Epithelial cell of proximal tubule (primary cell): ENCODE measurements around the gene TMEM94. TPM values are rescaled to one million over a fixed set of nuclear protein-coding genes. Genes with fewer than 3 reads are reported as not detected.
A peak's percentile ranks its signal among the peaks of the same experiment; 100 is the strongest.

Experiments used
- DNase-seq: peaks from one replicate; pipeline ENCODE4 v3.0.0-alpha.2; 2011; ENCODE audit warnings: low read depth
- H3K4me3 ChIP-seq: 2 replicates; pipeline ENCODE4 v1.5.1; 2011; ENCODE audit warnings: low read depth, mild to moderate bottlenecking, low read length
- total RNA-seq: library from RNA; depleted of rRNA; stranded (reverse); fragments of >200 nt; gene quantifications from 2 replicates; pipeline ENCODE4 v1.2.3, GENCODE V29; 2015
- TF ChIP-seq, protein P1 (sequence below): conservative IDR thresholded peaks from 2 replicates; pipeline ENCODE4 v1.5.1; 2012; ENCODE audit warnings: low read depth, mild to moderate bottlenecking, low read length

The TMEM94 gene
- total RNA-seq, 1 donor from 2014 or later: 65.3 TPM

GRCh38 chr17:75514299-75514918 is 58.0 kb downstream of the TMEM94 start:
- peak overlapping the region; percentile 89 for H3K4me3 ChIP-seq
- DNase-seq: no peak
- TF ChIP-seq, protein P1, sequence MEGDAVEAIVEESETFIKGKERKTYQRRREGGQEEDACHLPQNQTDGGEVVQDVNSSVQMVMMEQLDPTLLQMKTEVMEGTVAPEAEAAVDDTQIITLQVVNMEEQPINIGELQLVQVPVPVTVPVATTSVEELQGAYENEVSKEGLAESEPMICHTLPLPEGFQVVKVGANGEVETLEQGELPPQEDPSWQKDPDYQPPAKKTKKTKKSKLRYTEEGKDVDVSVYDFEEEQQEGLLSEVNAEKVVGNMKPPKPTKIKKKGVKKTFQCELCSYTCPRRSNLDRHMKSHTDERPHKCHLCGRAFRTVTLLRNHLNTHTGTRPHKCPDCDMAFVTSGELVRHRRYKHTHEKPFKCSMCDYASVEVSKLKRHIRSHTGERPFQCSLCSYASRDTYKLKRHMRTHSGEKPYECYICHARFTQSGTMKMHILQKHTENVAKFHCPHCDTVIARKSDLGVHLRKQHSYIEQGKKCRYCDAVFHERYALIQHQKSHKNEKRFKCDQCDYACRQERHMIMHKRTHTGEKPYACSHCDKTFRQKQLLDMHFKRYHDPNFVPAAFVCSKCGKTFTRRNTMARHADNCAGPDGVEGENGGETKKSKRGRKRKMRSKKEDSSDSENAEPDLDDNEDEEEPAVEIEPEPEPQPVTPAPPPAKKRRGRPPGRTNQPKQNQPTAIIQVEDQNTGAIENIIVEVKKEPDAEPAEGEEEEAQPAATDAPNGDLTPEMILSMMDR: no peak

DNA sequence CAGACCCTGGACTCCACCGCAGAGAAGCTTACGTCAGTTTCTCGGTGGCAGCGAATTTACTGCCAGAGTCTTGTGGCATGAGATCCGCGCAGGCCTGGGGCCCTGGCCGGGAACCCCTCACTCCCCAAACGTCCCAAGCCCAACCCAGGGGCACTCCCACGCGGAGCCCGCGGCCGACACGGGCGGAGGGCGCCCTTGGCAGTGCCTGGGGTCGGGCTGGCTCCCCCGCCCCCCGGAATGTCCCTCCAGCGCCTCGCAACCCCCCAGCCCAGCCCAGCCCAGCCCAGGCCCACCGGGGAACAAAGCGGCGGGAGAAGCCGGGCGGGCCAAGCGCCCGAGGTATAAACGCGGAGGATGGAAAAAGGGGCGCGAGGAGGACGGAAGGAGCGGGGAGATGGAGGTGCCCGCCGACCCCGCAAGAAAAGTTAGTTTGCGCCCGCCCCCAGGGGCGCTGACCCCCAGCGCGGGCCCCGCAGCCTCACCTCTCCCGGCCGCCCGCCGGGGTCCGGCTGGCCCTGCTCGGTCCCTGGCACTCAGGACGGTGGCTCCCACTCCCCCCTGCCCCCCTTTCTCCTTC is 58.6 kb downstream of the TMEM94 start:
- TF ChIP-seq, protein P1: no peak
- no peak for DNase-seq
- H3K4me3 ChIP-seq: peak overlapping the region; percentile 89

- DNase-seq: peak; percentile 18
- H3K4me3 ChIP-seq: peak within 1 kb of the TSS; percentile 89
- TF ChIP-seq, protein P1: peak; percentile 89
Observed at GRCh38 chr17:75515496-75516254, 59.2 kb downstream of the TMEM94 start, which contains the start of gene CASKIN2. Gene CASKIN2, minus strand, starts transcription at chr17:75515537. Its CDS starts 1,733 bp downstream, at chr17:75513804.

DNA sequence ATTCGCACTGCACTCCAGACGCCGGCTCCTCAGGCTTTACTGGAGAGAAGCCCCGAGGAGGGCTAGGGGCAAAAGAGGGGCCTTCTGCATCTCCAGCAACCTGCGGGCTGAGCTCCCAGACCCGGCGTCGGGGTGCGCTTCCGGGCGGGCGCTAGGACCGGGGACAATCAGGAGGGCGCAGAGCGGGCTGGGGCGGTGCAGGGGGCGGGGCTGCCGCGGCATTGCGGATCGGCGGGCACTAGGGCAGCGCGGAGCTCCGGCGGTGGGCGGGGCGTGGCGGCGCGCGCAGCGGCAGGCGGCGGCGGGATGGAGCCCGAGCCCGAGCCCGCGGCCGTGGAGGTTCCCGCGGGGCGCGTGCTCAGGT is 59.8 kb downstream of the TMEM94 start, which contains the start of gene TSEN54:
TSEN54 (plus strand) TSS at position 274 of the 364 bp plus-strand sequence; CDS start at position 307, 33 bp downstream.
- no peak for DNase-seq
- TF ChIP-seq, protein P1: no peak
- peak within 1 kb of the TSS; percentile 89 for H3K4me3 ChIP-seq

- peak overlapping the region; percentile 89 for H3K4me3 ChIP-seq
- TF ChIP-seq, protein P1: no peak
- no peak for DNase-seq
Observed at GRCh38 chr17:75516619-75517296, 60.3 kb downstream of the TMEM94 start.

- TF ChIP-seq, protein P1: no peak
- H3K4me3 ChIP-seq: peak overlapping the region; percentile 89
- DNase-seq: no peak
Observed at GRCh38 chr17:75517297-75517865, 60.9 kb downstream of the TMEM94 start.
